ENCODE data around the gene CD151.

CD151 gene

GRCh38 chr11:815675-816432 lies 16.9 kb upstream of the CD151 start:
- no peak for DNase-seq

GRCh38 chr11:816433-816779 lies 16.3 kb upstream of the CD151 start:
- DNase-seq: no peak

GRCh38 chr11:818396-819128 lies 14.2 kb upstream of the CD151 start, which contains the start of gene PNPLA2:
TSS of gene PNPLA2 (plus strand) at chr11:818914. CDS start at chr11:819719, 805 bp downstream.
- DNase-seq: peak; percentile 86

GRCh38 chr11:819129-819931 lies 13.4 kb upstream of the CD151 start:
- peak; percentile 79 for DNase-seq

GRCh38 chr11:819943-820649 lies 12.7 kb upstream of the CD151 start:
- DNase-seq: peak; percentile 81

- peak; percentile 55 for DNase-seq
These were observed 11.9 kb upstream of the CD151 start for GRCh38 chr11:820655-821511.

- no peak for DNase-seq
These were observed 11.0 kb upstream of the CD151 start for GRCh38 chr11:821512-822371.

- DNase-seq: no peak
These were observed 9.1 kb upstream of the CD151 start for GRCh38 chr11:823441-824291.

- no peak for DNase-seq
These were observed 8.4 kb upstream of the CD151 start for GRCh38 chr11:824292-824880.

- DNase-seq: no peak
These were observed 7.8 kb upstream of the CD151 start for GRCh38 chr11:824942-825341.

- no peak for DNase-seq
These were observed 7.2 kb upstream of the CD151 start for GRCh38 chr11:825366-826226.

GRCh38 chr11:826227-826621 lies 6.5 kb upstream of the CD151 start:
- no peak for DNase-seq

GRCh38 chr11:826836-827145 lies 6.0 kb upstream of the CD151 start:
- DNase-seq: no peak

- no peak for DNase-seq
These were observed 5.4 kb upstream of the CD151 start for GRCh38 chr11:827146-827896.

GRCh38 chr11:827897-828192 lies 4.9 kb upstream of the CD151 start, which contains the start of gene CRACR2B:
TSS of gene CRACR2B (plus strand) at chr11:827919. CDS start at chr11:828608, 689 bp downstream.
- DNase-seq: no peak

- DNase-seq: no peak
These were observed 4.1 kb upstream of the CD151 start for GRCh38 chr11:828506-829175.

GRCh38 chr11:829176-829846 lies 3.4 kb upstream of the CD151 start:
- no peak for DNase-seq

Data from NCI-H226 (cell line).